Panc1 (cell line): ENCODE measurements around the gene GRIN2A. TPM values are rescaled to one million over a fixed set of nuclear protein-coding genes. Genes with fewer than 3 reads are reported as not detected.

Source experiments
- ATAC-seq: fragments of 200-7000 bp; cut with Tn5 transposase; 2 replicates; pipeline ENCODE4 v1.9.1; 2020; ENCODE audit warnings: mild to moderate bottlenecking, moderate library complexity
- BruUV-seq: library from RNA; stranded (reverse); fragments of 400-500 nt; replicated peaks from 2 replicates; lab custom pipeline; 2021; lab: Mats Ljungman, UMichigan
- CTCF ChIA-PET: fragments of 300-600 bp; sonication (Branson Sonifier 250); formaldehyde crosslinking; loops from one replicate; lab custom pipeline; 2022; ENCODE audit warnings: antibody characterized with exemption; lab: Charles Lee
- POLR2A ChIA-PET: fragments of 300-600 bp; sonication (Branson Sonifier 250); formaldehyde crosslinking; loops from one replicate; lab custom pipeline; 2022; ENCODE audit warnings: antibody characterized with exemption; lab: Charles Lee
- DNase-seq: peaks from one replicate; pipeline ENCODE4 v3.0.0-alpha.2; 2010; ENCODE audit warnings: low read depth, low spot score
- H3K27ac ChIP-seq: 2 replicates; pipeline ENCODE4 v1.5.1; 2011; ENCODE audit warnings: mild to moderate bottlenecking, low read length, inconsistent platforms
- H3K27me3 ChIP-seq: fragments of 200-500 bp; sonication (Bioruptor generic); 2 replicates; pipeline ENCODE4 v1.6.0; 2014; ENCODE audit warnings: low read length, inconsistent platforms; ENCODE audit not compliant: control insufficient read depth, insufficient read depth
- H3K36me3 ChIP-seq: fragments of 200-500 bp; sonication (Bioruptor generic); 2 replicates; pipeline ENCODE4 v1.5.1; 2014; ENCODE audit warnings: inconsistent platforms, mild to moderate bottlenecking, low read length, moderate library complexity; ENCODE audit not compliant: control insufficient read depth, insufficient read depth
- H3K4me1 ChIP-seq: 2 replicates; pipeline ENCODE4 v1.5.1; 2011; ENCODE audit warnings: inconsistent platforms, mild to moderate bottlenecking, low read length, moderate library complexity; ENCODE audit not compliant: control insufficient read depth, insufficient read depth
- H3K4me3 ChIP-seq, 2 experiments: 2 replicates each; pipeline ENCODE4 v1.5.1; 2011 to 2012; ENCODE audit warnings: low read depth in 2 of 2, low read length in 2 of 2, mild to moderate bottlenecking in 2 of 2, inconsistent platforms in 1 of 2, moderate library complexity in 1 of 2
- H3K9me3 ChIP-seq: fragments of 200-500 bp; sonication (Bioruptor generic); 2 replicates; pipeline ENCODE4 v1.5.1; 2014; ENCODE audit warnings: low read depth, mild to moderate bottlenecking, inconsistent platforms, low read length, moderate library complexity; ENCODE audit not compliant: control insufficient read depth, insufficient read depth
- POLR2AphosphoS5 ChIP-seq: IDR thresholded peaks from 2 replicates; pipeline ENCODE4 v1.6.1; 2012; ENCODE audit warnings: mild to moderate bottlenecking, low read depth, low read length, moderate library complexity
- SIN3A ChIP-seq: IDR thresholded peaks from 2 replicates; pipeline ENCODE4 v1.6.1; 2012; ENCODE audit warnings: low read depth, mild to moderate bottlenecking, low read length, moderate library complexity, borderline replicate concordance; ENCODE audit not compliant: insufficient read depth
- TCF7L2 ChIP-seq: IDR thresholded peaks from 2 replicates; pipeline ENCODE4 v1.6.1; 2011; ENCODE audit warnings: mild to moderate bottlenecking, low read depth, low read length, inconsistent platforms
- in situ Hi-C: cut with HindIII; loops from 2 replicates; pipeline ENCODE4 v1.10.0; 2016; ENCODE audit warnings: low sequenced_read_pairs, low pct_unique_long_range_greater_than_20kb
- intact Hi-C: fragments of 100-400 bp; cut with micrococcal nuclease; formaldehyde crosslinking; loops from one replicate; pipeline ENCODE4 v1.10.0; 2022; ENCODE audit not compliant: unreplicated experiment
- total RNA-seq: library from RNA; stranded (reverse); gene quantifications from one replicate; pipeline ENCODE4 v1.2.1, GENCODE V29; 2021; ENCODE audit not compliant: unreplicated experiment
- TF ChIP-seq, protein P1 (sequence below), 2 experiments: IDR thresholded peaks; 2 replicates each; pipeline ENCODE4 v1.6.1; 2011 to 2012; ENCODE audit warnings: low read depth in 2 of 2, control low read depth in 1 of 2, low read length in 1 of 2, mild to moderate bottlenecking in 1 of 2, moderate library complexity in 1 of 2; ENCODE audit not compliant: insufficient read depth in 1 of 2
- TF ChIP-seq, protein P2 (sequence below): fragments of 450-650 bp; IDR thresholded peaks from 2 replicates; pipeline ENCODE4 v1.5.1; 2017; ENCODE audit warnings: mild to moderate bottlenecking

GRIN2A gene
- total RNA-seq, 1 experiment from 2014 or later = 12.3 TPM

DNA sequence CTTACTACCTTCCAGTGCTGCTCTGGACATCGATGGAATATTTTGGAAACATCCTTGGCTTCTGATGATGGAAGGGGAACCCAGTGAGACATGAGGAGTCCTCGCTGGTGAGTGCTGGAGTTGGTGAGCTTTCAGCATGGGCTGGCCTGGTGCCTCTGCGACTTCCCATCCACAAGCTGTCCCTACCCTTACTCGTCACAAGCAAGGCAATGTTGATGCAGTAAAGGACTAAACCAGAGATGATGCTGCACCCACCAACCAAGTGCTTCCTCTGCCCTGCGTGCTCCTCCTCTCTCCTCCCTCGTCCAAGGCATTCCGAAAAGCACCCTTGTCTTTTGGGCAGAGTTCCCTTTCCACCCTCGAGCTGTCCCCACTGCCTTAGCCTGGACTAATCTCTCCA, 154.7 kb downstream of the GRIN2A start:
- in situ Hi-C loops = no loop called here
- ChIA-PET CTCF (no interaction called here), POLR2A (no interaction called here)
- no peak for TF ChIP-seq POLR2AphosphoS5
- TF ChIP-seq, protein P1, sequence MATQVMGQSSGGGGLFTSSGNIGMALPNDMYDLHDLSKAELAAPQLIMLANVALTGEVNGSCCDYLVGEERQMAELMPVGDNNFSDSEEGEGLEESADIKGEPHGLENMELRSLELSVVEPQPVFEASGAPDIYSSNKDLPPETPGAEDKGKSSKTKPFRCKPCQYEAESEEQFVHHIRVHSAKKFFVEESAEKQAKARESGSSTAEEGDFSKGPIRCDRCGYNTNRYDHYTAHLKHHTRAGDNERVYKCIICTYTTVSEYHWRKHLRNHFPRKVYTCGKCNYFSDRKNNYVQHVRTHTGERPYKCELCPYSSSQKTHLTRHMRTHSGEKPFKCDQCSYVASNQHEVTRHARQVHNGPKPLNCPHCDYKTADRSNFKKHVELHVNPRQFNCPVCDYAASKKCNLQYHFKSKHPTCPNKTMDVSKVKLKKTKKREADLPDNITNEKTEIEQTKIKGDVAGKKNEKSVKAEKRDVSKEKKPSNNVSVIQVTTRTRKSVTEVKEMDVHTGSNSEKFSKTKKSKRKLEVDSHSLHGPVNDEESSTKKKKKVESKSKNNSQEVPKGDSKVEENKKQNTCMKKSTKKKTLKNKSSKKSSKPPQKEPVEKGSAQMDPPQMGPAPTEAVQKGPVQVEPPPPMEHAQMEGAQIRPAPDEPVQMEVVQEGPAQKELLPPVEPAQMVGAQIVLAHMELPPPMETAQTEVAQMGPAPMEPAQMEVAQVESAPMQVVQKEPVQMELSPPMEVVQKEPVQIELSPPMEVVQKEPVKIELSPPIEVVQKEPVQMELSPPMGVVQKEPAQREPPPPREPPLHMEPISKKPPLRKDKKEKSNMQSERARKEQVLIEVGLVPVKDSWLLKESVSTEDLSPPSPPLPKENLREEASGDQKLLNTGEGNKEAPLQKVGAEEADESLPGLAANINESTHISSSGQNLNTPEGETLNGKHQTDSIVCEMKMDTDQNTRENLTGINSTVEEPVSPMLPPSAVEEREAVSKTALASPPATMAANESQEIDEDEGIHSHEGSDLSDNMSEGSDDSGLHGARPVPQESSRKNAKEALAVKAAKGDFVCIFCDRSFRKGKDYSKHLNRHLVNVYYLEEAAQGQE (IDR thresholded peaks at IDR 0.05; ENCODE audit: insufficient read depth in 1 of 2, low read depth in 2 of 2, low read length in 1 of 2) = no peak
- TF ChIP-seq, protein P2, sequence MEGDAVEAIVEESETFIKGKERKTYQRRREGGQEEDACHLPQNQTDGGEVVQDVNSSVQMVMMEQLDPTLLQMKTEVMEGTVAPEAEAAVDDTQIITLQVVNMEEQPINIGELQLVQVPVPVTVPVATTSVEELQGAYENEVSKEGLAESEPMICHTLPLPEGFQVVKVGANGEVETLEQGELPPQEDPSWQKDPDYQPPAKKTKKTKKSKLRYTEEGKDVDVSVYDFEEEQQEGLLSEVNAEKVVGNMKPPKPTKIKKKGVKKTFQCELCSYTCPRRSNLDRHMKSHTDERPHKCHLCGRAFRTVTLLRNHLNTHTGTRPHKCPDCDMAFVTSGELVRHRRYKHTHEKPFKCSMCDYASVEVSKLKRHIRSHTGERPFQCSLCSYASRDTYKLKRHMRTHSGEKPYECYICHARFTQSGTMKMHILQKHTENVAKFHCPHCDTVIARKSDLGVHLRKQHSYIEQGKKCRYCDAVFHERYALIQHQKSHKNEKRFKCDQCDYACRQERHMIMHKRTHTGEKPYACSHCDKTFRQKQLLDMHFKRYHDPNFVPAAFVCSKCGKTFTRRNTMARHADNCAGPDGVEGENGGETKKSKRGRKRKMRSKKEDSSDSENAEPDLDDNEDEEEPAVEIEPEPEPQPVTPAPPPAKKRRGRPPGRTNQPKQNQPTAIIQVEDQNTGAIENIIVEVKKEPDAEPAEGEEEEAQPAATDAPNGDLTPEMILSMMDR = no peak
- no peak for TF ChIP-seq SIN3A
- no peak for TF ChIP-seq TCF7L2
- intact Hi-C loops = no loop called here
- no peaks in the 10 kb centered on the region for H3K27me3 ChIP-seq
- no peaks in the 10 kb centered on the region for H3K36me3 ChIP-seq
- no TSS peak for BruUV-seq
- H3K4me1 ChIP-seq = no peaks in the 10 kb centered on the region
- H3K9me3 ChIP-seq = no peaks in the 10 kb centered on the region
- no peak overlapping the region; the same call in 1 of the 2 replicates for H3K27ac ChIP-seq
- DNase-seq = no peak
- no peak overlapping the region for H3K4me3 ChIP-seq
- ATAC-seq = no peak

DNA sequence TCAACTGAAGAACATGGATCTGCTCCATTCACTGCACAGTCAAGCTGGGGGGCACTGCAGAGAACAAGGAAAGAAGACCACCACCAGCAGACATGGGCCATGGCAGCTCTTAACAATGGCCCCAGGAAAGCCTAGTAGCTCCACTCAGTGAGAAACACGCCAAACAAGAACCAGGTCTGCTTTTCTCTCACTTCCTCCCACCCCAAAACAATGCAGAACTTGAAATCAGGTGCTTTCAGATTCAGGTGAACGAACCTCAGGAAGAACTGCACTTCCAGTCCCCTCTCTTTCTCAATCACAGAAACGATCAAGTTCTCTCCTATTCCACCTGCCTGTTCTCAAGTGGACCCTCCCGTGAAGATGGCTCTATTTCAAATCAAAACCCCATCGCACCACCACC, 155.6 kb downstream of the GRIN2A start:
- POLR2A ChIA-PET = interaction anchor here (0.6 kb wide), 1 partner anchor 212 kb away, joined by 8 read pairs; no protein-coding TSS in a partner anchor
- intact Hi-C loops = no loop called here
- TF ChIP-seq TCF7L2 = no peak
- TF ChIP-seq, protein P1 (IDR thresholded peaks at IDR 0.05; ENCODE audit: insufficient read depth in 1 of 2, low read depth in 2 of 2, low read length in 1 of 2) = no peak
- TF ChIP-seq SIN3A = no peak
- TF ChIP-seq, protein P2 = no peak
- no peak for TF ChIP-seq POLR2AphosphoS5
- DNase-seq = no peak
- no peaks in the 10 kb centered on the region for H3K27me3 ChIP-seq
- no peak overlapping the region for H3K27ac ChIP-seq
- no peaks in the 10 kb centered on the region for H3K4me1 ChIP-seq
- H3K9me3 ChIP-seq = no peaks in the 10 kb centered on the region
- no peak overlapping the region for H3K4me3 ChIP-seq
- BruUV-seq = no TSS peak
- no peak for ATAC-seq
- H3K36me3 ChIP-seq = no peaks in the 10 kb centered on the region
- CTCF ChIA-PET = no interaction called here
- in situ Hi-C loops = no loop called here
